Stimulated activated CD4-positive, alpha-beta T cell treated with anti-CD3 and anti-CD28 coated beads, TNF-alpha, amount 100 ng/mL, for 48 hours (primary cell): ENCODE measurements around the gene TMEM187.

ENCODE experiments used
- DNase-seq, 3 donors: peaks; one replicate each; pipeline ENCODE4 v3.0.0-alpha.2; 2020; ENCODE audit warnings: low read depth in 3 of 3

TMEM187 gene

DNA sequence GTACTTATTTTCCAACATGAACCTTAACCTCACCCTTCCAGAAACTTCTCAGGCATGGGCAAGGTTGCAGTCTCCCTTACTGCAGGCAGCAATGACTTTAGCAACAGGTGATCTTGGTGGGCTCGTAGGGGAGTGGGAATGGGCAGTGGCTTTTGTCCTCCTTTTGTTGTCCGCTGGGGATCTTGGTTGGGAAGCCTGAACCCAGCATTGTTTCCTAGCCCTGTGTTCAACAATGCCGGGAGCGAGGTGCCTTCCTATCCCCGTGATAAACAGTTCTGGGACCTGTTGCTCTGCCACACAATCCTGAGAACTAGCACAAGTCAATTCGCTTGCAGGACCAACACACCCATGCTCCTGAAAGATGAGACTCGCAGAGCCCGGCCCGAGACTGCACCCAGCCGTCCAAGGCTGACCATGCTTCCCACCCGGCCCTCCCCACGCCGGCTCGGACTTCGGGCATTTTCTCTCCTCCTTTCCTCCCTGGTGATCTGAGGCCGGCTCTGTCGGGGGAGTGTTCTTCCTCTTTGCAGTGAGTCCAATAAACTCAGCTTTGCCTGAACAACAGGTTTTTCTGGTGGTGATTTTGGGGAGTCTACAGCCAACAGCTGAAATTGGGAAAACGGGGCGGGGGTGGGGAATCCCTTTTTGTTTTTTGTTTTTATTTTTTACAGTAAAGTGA lies 26.9 kb downstream of the TMEM187 start:
- DNase-seq, result no peak

DNA sequence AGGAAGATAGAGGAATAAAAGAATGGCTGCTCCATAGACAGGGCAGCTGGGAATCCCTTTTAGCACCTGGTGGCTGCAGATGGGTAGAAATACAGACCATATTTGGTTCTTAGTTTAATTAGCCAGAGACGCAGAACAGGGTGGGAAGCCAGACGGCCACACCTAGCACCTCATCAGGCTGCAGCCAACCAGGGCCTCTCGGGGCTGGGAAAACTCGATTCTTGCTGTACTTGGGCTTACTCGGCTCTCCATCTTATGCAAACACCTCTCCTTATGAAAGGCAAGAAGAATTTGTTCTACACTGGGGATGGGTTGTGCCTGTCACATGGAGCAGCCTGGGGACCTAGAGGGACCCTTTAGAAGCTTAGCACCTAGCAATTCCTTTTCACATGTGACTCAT lies 27.5 kb downstream of the TMEM187 start:
- DNase-seq, result no peak

- DNase-seq, result no peak
These were observed 29.7 kb downstream of the TMEM187 start for GRCh38 chrX:154002215-154002719.

GRCh38 chrX:154004315-154004714 lies 31.8 kb downstream of the TMEM187 start:
- DNase-seq, result no peak

DNA sequence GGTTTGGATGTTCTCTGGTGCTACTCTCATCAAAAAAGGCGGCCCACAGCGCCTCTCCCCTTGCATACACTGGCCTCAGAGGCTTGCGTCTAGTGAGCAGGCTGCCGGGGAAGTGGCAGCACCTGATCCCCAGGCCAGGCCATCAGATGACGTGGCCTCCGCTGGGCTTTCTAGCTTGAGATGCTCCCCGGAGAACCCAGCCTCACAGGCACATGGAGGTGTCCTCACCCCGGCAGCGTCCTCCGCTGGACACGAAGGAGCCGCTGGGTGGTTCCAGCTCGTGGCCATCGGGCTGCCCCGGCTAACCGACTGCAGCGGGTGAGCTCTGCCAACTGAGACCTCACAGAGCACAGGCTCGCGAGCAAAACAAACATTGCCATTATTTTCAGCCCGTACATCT lies 34.4 kb downstream of the TMEM187 start:
- no peak for DNase-seq

DNA sequence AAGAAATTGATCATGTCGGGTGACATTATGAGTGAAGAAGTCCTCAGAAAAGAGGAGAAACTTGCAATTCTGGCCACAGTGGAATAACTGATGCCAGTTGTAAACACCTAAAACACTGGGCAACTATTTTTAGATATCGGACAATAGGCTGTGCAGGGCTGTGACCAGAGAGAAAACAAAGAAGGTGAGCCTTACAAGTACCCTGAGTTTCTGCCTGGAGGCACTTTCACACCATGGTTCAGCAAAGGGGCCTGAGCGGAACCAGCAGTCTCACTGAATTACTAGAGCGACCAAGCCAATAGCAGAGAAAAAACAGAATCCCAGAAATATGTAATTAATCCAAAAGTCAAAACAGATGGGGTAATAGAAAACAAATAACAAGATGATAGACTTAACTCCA lies 36.0 kb downstream of the TMEM187 start:
- no peak for DNase-seq

DNA sequence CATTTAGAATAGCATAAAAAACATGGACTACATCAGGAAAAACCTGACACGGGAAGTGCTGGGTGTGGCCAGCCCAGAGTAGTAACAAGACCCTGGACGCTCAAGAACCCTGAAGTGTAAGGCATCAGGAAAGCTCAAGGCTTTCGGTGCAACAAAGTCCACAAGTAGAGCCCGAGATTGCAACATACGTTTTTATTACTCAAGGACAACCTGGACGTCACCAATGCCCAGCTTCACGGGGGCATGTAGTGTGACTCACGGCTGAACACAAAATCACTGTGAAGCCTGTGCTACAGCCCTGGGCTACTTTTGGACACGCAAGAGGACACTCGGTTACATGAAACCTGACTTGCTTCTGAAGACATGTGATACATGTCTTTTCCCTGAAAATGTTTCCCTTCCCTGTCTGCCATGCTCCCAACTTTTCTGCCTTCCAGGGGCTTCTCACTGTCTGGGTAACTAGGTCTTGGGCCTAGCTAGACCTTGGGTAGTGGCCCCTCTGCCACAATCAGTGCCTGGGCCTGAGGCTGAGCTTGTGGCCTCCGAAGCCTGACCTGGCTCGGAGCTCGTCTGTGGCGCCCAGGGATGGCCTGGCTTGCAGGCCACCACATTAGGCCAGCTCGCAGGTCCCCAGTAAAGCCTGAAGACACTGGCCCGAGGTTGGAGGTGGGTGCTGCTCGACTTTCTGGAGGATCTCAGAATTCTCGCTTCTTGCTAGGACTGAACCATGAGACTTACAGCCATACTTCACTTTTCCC lies 38.0 kb downstream of the TMEM187 start:
- DNase-seq, result no peak

DNA sequence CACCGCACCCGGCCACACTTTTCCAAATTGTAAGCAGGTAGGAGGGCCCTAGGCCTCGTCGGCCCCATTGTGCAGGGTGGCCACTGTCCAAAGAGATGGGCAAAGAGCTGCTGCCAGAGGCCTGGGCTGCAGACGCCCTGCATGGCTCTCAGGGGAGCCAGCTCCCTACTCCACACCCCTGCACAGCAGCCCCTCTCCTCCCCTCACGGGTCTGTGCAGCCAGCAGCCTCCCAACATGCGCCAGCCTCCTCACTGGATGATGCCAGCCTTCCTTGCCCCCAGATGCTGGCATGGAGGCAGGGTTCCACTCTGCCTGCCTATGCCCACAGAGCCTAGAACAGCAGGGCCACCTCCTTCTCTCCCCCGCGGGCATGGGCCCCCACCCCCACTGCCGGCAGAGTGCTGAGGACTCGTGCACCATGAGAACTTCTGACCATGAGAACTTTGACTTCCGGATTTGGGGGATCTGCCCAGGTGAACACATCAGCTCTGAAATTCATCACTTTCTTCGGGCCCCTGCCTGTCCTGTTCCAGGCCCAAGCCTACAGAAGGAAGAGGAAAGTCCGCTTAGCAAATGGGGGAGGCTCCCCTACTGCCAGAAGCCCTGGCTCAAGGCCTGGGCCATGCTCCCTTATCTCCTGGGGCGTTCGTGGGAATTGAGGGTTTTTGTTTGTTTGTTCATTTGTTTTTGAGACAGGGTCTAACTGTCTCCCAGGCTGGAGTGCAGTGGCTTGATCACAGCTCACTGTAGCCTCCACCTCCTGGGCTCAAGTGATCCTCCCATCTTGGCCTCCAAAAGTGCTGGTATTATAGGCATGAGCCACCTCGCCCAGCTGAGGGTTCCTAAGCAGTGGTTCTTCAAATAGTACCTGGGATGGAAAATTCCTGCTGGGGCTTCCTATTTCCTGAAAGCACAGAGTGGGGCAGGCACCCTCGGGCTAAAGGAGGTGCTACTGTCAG lies 39.1 kb downstream of the TMEM187 start:
- no peak for DNase-seq

- no peak for DNase-seq
These were observed 39.9 kb downstream of the TMEM187 start for GRCh38 chrX:154012336-154012991.

DNA sequence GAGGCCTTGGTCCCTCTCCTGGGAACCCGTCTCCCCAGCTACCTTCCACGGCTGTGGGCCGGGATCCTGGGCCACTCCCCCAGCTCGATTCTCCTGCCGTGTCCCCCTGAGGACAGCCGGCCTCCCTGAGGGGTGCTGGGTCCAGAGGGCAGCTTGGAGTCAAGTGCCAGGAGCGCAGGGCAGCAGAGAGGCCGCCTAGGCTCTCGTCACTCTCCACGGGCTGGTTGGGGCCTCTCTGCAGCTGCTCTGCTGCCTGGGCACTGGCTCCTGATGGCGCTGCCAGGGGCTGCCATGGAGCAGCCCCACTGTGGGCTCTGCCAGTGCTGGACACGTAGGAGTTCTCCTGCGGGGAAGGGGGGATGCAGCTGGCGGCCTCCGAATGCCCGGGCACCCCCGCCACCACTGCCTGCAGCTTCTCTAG lies 40.5 kb downstream of the TMEM187 start:
- no peak for DNase-seq

GRCh38 chrX:154013614-154014360 lies 41.2 kb downstream of the TMEM187 start:
- no peak for DNase-seq

DNA sequence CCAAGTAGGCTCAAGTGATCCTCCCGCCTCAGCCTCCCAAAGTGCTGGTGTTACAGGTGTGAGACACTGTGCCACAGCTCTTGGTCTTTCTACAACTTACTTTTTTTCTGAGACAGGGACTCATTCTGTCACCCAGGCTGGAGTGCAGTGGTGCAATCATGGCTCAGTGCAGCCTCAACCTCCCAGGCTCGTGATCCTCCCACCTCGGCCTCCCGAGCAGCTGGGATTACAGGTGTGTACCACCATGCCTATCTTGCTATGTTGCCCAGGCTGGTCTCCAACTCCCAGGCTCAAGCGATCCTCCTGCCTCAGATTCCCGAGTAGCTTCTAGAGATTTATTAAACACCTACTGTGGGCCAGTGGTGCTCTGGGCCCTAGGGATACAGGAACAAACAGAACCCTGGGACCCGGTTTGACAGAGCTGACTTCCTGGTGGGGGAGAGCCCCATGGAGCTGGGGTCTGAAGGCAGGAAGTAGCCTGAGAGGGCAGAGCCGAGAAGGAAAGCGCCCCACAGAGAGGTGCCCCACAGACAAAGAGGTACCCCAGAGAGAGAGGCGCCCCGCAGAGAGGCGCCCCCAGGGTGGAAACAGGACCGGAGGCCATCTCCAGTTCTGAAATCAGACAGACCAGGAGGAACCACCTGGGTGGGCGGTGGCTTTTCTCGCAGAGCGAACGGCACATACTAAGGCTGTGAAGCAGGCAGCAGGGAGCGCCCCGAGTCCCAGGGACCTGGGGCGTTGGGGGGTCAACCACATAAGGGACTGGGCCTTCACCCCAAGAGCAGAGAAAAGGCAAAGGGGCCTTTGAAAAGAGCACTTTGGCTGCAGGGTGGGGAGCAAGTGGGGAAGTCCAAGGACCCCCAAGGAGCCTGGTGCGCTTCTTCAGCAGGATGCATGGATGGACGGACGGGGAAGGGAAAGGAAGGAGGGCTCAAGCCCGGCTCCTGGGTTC lies 42.2 kb downstream of the TMEM187 start:
- DNase-seq, result no peak

GRCh38 chrX:154015581-154016264 lies 43.2 kb downstream of the TMEM187 start:
- DNase-seq, result no peak

GRCh38 chrX:154016366-154017076 lies 44.0 kb downstream of the TMEM187 start:
- DNase-seq, result no peak

DNA sequence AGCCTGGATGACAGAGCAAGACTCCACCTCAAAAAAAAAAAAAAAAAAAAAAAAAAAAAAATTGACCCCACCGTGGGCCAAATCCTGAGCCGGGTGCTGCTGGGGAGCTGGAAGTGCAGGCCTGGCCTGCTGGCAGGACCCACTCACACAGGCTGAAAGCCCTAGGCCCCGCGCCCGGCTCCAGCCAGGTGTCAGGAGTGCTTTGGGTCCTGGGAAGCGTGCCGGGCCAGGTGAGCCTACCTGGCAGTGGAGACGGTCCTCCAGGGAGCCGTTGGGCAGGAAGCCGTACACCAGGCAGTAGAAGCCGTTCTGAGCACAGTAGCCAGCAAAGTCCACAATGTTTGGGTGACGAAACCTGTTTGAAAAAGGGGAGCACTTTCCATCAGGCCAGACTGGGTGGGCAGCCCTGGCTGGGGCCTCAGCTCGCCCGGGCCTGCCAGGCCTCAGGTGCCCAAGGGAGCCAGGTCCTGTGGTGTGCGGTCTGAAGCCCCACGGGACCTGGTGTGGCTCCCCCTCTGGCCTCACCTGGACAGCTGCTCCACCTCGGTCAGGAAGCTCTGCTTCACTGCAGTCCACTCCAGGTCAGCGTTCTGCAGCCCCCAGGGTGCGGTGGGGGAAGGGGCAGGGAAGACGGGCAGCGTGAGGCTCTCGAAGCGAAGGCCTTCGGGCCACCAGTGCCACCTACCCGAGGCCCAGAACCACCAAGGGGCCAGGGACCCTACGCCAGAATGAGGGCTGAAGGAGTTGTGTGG lies 45.4 kb downstream of the TMEM187 start:
- no peak for DNase-seq

DNA sequence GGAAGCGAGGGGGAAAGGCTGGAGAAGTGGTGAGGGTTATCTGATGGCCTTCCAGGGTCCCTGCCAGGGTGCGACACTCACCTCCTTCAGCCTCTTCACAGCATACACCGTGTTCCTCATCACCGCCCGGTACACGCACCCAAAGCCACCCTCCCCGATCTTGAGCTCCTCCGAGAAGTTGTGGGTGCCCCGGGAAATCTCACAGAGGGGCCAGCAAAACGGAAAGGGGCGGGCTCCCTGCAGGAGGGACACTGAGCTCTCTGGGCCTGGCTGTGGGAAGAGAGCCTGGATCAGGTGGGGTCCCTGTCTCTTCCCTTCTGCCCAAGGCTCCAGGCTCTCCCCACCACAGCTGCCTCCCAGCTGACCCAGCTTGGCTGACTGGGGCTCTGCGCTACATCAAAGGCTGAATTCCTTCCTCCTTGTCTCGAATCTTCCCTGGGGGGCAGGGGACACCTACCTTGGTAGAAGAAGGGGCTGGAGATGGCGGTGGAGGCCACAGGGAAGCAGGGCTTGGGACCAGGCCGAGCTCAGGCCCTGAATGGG lies 46.0 kb downstream of the TMEM187 start:
- no peak for DNase-seq

DNA sequence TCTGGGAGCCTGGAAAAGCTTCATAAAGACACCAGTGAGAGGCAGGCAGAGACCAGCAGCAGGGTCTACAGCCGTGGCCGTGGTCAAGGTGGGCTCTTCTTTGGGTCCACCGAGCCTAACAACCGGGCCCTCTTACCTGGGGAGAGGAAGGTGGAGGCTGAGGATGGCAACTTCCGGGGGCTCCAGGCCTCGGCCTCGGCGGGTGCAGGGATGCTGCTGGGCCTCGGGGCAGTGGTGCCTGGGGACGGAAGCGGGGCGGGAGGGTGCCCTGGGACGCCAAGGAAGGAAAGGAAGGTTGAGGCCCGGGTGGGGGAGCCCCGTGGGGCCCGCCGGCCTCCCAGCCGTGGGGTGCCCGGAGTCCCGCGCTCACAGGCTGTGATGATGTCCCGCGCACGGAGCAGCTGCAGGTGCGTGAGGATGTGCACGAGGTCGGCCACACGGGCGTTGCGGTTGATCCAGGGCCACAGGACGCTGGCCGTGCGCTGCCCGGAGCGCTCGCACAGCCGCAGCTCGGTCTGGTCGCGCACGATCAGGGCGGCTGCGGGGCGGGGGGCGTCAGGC lies 46.6 kb downstream of the TMEM187 start:
- DNase-seq, result no peak
